Measurements from ENCODE around the gene CAP2.

Gene CAP2

DNA sequence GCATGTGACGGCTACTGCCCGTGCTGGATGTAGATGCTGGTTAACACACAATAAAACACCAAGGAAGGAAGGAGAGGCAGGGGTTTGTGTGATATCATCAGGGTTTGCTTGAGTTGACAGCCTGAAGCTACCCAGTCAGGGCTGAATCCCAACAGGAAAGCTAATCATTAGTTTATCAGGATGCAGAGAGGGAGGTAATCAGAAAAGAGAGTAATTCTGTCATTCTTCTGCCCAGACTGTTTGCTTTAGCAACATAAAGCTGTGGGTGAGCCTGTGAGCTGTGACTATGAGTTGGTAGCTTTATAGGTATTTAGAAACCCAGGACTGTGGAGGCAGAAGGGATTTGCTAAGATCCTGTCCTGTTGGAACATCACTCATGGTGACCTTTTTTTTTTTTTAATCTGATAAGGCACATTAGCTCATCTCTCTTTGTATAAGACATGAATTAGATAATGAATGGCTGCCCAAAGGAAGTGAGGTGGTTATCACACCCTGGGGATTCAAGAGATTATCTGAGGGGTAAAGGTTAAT lies 79.3 kb downstream of the CAP2 start:
- TF ChIP-seq, protein P1, sequence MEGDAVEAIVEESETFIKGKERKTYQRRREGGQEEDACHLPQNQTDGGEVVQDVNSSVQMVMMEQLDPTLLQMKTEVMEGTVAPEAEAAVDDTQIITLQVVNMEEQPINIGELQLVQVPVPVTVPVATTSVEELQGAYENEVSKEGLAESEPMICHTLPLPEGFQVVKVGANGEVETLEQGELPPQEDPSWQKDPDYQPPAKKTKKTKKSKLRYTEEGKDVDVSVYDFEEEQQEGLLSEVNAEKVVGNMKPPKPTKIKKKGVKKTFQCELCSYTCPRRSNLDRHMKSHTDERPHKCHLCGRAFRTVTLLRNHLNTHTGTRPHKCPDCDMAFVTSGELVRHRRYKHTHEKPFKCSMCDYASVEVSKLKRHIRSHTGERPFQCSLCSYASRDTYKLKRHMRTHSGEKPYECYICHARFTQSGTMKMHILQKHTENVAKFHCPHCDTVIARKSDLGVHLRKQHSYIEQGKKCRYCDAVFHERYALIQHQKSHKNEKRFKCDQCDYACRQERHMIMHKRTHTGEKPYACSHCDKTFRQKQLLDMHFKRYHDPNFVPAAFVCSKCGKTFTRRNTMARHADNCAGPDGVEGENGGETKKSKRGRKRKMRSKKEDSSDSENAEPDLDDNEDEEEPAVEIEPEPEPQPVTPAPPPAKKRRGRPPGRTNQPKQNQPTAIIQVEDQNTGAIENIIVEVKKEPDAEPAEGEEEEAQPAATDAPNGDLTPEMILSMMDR (IDR thresholded peaks at IDR 0.05; ENCODE audit: low read depth, low read length, missing control alignments), result no peak
- DNase-seq (ENCODE audit: low read depth), result no peak
- in situ Hi-C loops (cut with HindIII; ENCODE audit: low sequenced_read_pairs), result no loop called here
- H3K4me3 ChIP-seq (ENCODE audit: low read depth, low read length), result no peak overlapping the region

DNA sequence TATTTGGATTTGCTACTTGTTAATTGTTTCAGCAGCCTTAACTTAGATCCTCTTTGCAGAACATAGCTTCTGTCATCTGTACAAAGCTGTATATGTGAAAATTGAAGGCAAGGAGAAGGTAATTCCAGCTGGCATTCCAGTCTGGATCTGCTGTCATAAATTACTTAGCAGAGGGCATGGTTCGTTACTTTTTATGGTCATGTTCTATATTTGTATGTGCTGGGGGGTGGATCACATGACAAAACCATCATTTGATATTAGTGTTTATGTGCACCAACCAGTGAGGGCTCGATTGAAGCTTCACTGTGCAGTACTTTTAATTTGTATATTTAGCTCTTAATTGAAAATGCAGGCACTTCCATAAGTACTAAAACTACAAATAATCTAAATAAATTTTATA lies 80.2 kb downstream of the CAP2 start:
- no peak overlapping the region for H3K4me3 ChIP-seq (ENCODE audit: low read depth, low read length)
- TF ChIP-seq, protein P1 (IDR thresholded peaks at IDR 0.05; ENCODE audit: low read depth, low read length, missing control alignments), result no peak
- DNase-seq (ENCODE audit: low read depth), result no peak
- in situ Hi-C loops (cut with HindIII; ENCODE audit: low sequenced_read_pairs), result no loop called here

DNA sequence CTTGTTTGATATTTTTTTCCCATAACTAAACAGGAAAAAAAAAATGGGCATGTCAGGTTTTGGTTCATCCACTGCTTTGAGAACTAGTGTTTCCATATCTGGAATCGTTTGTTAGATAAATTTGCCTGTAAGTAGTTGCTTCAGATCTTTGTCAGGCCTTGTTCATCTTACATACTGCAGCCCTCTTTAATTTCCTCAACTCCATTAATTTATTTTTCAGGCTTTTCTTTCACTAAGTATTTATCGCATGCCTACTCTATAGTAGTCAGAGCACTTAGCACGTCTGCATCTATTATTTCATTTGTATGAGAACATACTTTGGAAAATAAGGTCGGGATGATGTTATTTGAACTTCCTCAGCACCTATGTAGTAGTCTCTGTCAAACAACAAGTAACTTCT lies 80.9 kb downstream of the CAP2 start:
- in situ Hi-C loops (cut with HindIII; ENCODE audit: low sequenced_read_pairs), result no loop called here
- DNase-seq (ENCODE audit: low read depth), result no peak
- no peak overlapping the region for H3K4me3 ChIP-seq (ENCODE audit: low read depth, low read length)
- TF ChIP-seq, protein P1 (IDR thresholded peaks at IDR 0.05; ENCODE audit: low read depth, low read length, missing control alignments), result no peak

DNA sequence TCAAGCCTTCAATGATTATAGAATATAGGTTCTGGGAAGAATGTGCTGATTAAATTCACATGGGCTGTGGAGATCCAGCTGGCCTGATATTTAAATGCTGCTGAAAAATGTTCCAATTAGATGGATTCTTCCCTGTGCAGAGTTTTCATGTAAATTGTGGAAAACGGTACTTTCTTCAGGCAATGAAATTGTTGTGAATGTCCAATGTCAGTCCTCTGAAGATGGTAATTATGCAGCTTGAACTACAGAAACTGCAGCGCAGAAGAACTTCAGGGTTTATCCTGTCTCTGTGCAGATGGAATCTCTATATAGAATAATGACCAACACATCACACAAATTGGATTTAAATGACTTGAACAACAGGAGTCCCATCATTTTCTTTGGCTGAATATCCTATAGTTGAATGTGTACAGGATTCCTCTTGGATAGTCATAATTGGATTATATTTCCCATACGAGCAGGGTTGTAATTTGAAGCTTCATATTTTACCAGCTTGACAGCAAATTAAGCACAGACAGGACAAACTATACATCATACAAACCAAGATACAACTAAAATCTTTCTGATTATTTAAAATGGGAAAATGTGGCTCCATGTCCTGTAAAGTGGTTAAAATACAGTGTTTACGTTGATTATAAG lies 82.3 kb downstream of the CAP2 start:
- no peak for DNase-seq (ENCODE audit: low read depth)
- TF ChIP-seq, protein P1 (IDR thresholded peaks at IDR 0.05; ENCODE audit: low read depth, low read length, missing control alignments), result no peak
- no peak overlapping the region for H3K4me3 ChIP-seq (ENCODE audit: low read depth, low read length)
- in situ Hi-C loops (cut with HindIII; ENCODE audit: low sequenced_read_pairs), result no loop called here

DNA sequence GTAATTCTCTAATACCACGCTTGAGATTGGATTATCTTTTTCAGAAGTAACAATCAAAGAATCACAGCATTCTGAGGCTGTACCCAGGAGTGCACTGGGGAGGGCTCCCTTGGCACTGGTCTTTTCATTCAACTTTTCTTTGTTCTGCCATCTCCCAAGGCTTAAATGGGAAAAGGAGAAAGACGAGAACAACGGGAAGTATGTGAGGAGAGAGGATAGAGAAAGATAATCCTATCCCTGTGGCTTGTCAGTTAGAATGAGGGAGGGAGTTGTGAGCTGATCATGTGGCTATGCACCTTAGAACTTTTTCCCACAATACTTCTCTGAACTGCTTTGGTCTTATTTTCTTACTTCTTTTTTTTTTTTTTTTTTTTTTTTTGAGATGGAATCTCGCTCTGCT lies 83.1 kb downstream of the CAP2 start:
- TF ChIP-seq, protein P1 (IDR thresholded peaks at IDR 0.05; ENCODE audit: low read depth, low read length, missing control alignments), result no peak
- no peak for DNase-seq (ENCODE audit: low read depth)
- H3K4me3 ChIP-seq (ENCODE audit: low read depth, low read length), result no peak overlapping the region
- in situ Hi-C loops (cut with HindIII; ENCODE audit: low sequenced_read_pairs), result no loop called here

DNA sequence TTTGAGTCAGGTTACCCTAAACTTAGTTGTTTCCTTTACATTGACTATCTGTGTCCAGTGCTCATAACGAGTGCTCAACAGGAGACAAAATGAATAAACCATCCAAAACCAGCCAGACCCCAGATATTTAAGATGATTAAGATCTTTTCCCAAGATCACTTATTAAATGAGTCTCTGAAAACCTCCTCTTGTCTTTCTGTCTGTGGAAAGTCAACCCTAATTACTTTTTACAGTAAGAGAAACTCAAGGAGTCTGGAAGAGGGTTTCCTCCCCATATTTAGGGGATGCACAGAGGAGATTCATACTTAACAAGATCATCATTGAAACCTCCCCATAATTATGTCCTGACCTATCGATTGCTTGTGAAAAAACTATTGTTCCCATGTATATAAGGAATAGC lies 84.0 kb downstream of the CAP2 start:
- TF ChIP-seq, protein P1 (IDR thresholded peaks at IDR 0.05; ENCODE audit: low read depth, low read length, missing control alignments), result no peak
- no peak for DNase-seq (ENCODE audit: low read depth)
- H3K4me3 ChIP-seq (ENCODE audit: low read depth, low read length), result no peak overlapping the region
- in situ Hi-C loops (cut with HindIII; ENCODE audit: low sequenced_read_pairs), result no loop called here
